K562 (cell line): ENCODE results near the gene SUPT5H. TPM values are rescaled to one million over a fixed set of nuclear protein-coding genes. Genes with fewer than 3 reads are reported as not detected.

Experiments
- BHLHE40 ChIP-seq: IDR thresholded peaks from 2 replicates; pipeline ENCODE4 v1.6.1; 2011; ENCODE audit warnings: low read length, improper control_type of control experiment
- CBFB ChIP-seq: sonication (generic); formaldehyde crosslinking; IDR thresholded peaks from 2 replicates; pipeline ENCODE4 v1.4.0; 2020; ENCODE audit warnings: mild to moderate bottlenecking, missing genetic modification reagents
- CBX3 ChIP-seq, 2 experiments: IDR thresholded peaks; 1 replicate in 1 of 2; 2 replicates in 1 of 2; pipeline ENCODE4 v1.6.1; 2012; ENCODE audit warnings: inconsistent platforms in 2 of 2, low read length in 2 of 2, borderline replicate concordance in 1 of 2, control low read depth in 1 of 2
- CXXC5 ChIP-seq: fragments of 250-450 bp; sonication (Bioruptor Pico); IDR thresholded peaks from 2 replicates; pipeline ENCODE4 v1.8.0; 2022; ENCODE audit warnings: inconsistent platforms, mild to moderate bottlenecking, moderate library complexity
- EGR1 ChIP-seq: fragments of 450-650 bp; conservative IDR thresholded peaks from 2 replicates; pipeline ENCODE4 v1.6.1; 2017; ENCODE audit warnings: mild to moderate bottlenecking
- HDAC2 ChIP-seq: fragments of 450-650 bp; IDR thresholded peaks from 2 replicates; pipeline ENCODE4 v1.6.1; 2016; ENCODE audit warnings: mild to moderate bottlenecking
- HNRNPUL1 ChIP-seq: fragments of 200-400 bp; formaldehyde crosslinking; IDR thresholded peaks from 2 replicates; pipeline ENCODE4 v1.6.1; 2017; ENCODE audit warnings: low read length
- NR2C1 ChIP-seq, 2 experiments: fragments of 450-650 bp; IDR thresholded peaks; 2 replicates each; pipeline ENCODE4 v1.6.1; 2017; ENCODE audit warnings: mild to moderate bottlenecking in 2 of 2, antibody characterized with exemption in 1 of 2, inconsistent platforms in 1 of 2, missing compliant biosample characterization in 1 of 2, missing genetic modification characterization in 1 of 2
- NR3C1 ChIP-seq: sonication (generic); formaldehyde crosslinking; IDR thresholded peaks from 2 replicates; pipeline ENCODE4 v1.8.1; 2022; ENCODE audit warnings: missing genetic modification reagents
- RFX1 ChIP-seq: fragments of 450-650 bp; IDR thresholded peaks from 2 replicates; pipeline ENCODE4 v1.6.1; 2016; ENCODE audit warnings: mild to moderate bottlenecking, moderate library complexity
- RHOXF2B ChIP-seq: fragments of 250-450 bp; sonication (Bioruptor Pico); conservative IDR thresholded peaks from 2 replicates; pipeline ENCODE4 v1.5.1; 2021
- SREBF2 ChIP-seq: sonication (generic); formaldehyde crosslinking; IDR thresholded peaks from 2 replicates; pipeline ENCODE4 v1.4.0; 2020; ENCODE audit warnings: mild to moderate bottlenecking, missing genetic modification reagents
- SUPT5H ChIP-seq: fragments of 450-650 bp; IDR thresholded peaks from 2 replicates; pipeline ENCODE4 v1.6.1; 2016
- TOE1 ChIP-seq, 2 experiments: fragments of 450-650 bp in 1 of 2; sonication (generic) in 1 of 2; formaldehyde crosslinking in 1 of 2; IDR thresholded peaks; 2 replicates each; pipeline versions ENCODE4 v1.7.1 to v1.8.0; 2016 to 2022; ENCODE audit warnings: borderline replicate concordance in 2 of 2, mild to moderate bottlenecking in 2 of 2, antibody characterized with exemption in 1 of 2, inconsistent platforms in 1 of 2, low read depth in 1 of 2, missing genetic modification reagents in 1 of 2, moderate library complexity in 1 of 2
- U2AF1 ChIP-seq: fragments of 200-400 bp; formaldehyde crosslinking; optimal IDR thresholded peaks from 2 replicates; pipeline ENCODE3; 2017; ENCODE audit warnings: mild to moderate bottlenecking, low read depth, low read length, moderate library complexity
- ZC3H8 ChIP-seq: fragments of 450-650 bp; IDR thresholded peaks from 2 replicates; pipeline ENCODE4 v1.6.1; 2017
- ZNF174 ChIP-seq: fragments of 250-450 bp; sonication (Bioruptor Pico); IDR thresholded peaks from 2 replicates; pipeline ENCODE4 v1.4.0; 2020; ENCODE audit warnings: mild to moderate bottlenecking
- ZNF354B ChIP-seq: fragments of 250-450 bp; sonication (Bioruptor Pico); IDR thresholded peaks from 2 replicates; pipeline ENCODE4 v1.4.0; 2020
- ZNF668 ChIP-seq: fragments of 250-450 bp; sonication (Bioruptor Pico); IDR thresholded peaks from 2 replicates; pipeline ENCODE4 v1.8.0; 2022; ENCODE audit warnings: mild to moderate bottlenecking, inconsistent platforms
- polyA plus RNA-seq, 8 experiments: library from polyadenylated mRNA; depleted of rRNA in 4 of 8; stranded (reverse) in 5 of 8; unstranded in 3 of 8; fragments of >200 nt; fragmentation: Nextera tagmentation in 2 of 8; fragmentation: Illumina TruSeq in 1 of 8; extraction: Ambion mirVana in 2 of 8; extraction: Trizol in 1 of 8; gene quantifications; 2 replicates each; pipeline versions ENCODE4 v1.2.1 to v1.2.3, GENCODE V29; 2011 to 2014; ENCODE audit warnings: inconsistent platforms in 1 of 8, missing spikeins in 1 of 8
- total RNA-seq, 7 experiments: library from RNA; depleted of rRNA in 6 of 7; stranded (reverse); fragments of >200 nt in 6 of 7; fragmentation: Illumina TruSeq in 2 of 7; extraction: Trizol in 2 of 7; gene quantifications; 2 replicates each; pipeline versions ENCODE4 v1.2.1 to v1.2.3, GENCODE V29; 2011 to 2021; ENCODE audit warnings: low replicate concordance in 1 of 7
- TF ChIP-seq, protein P1 (sequence below): fragments of 250-450 bp; sonication (Bioruptor Pico); IDR thresholded peaks from 2 replicates; pipeline ENCODE4 v1.5.0; 2020; ENCODE audit warnings: mild to moderate bottlenecking
- TF ChIP-seq, protein P2 (sequence below): fragments of 450-650 bp; conservative IDR thresholded peaks from 2 replicates; pipeline ENCODE4 v1.6.1; 2016; ENCODE audit warnings: missing genetic modification characterization, low read depth, mild to moderate bottlenecking, control low read depth, missing compliant biosample characterization

Gene SUPT5H
- total and polyA plus RNA-seq, 9 of the 15 experiments (the other 6 are each of a cell fraction or from before 2014, with no cell fraction given): 13.3 to 85.9 (median 35.9) TPM

DNA sequence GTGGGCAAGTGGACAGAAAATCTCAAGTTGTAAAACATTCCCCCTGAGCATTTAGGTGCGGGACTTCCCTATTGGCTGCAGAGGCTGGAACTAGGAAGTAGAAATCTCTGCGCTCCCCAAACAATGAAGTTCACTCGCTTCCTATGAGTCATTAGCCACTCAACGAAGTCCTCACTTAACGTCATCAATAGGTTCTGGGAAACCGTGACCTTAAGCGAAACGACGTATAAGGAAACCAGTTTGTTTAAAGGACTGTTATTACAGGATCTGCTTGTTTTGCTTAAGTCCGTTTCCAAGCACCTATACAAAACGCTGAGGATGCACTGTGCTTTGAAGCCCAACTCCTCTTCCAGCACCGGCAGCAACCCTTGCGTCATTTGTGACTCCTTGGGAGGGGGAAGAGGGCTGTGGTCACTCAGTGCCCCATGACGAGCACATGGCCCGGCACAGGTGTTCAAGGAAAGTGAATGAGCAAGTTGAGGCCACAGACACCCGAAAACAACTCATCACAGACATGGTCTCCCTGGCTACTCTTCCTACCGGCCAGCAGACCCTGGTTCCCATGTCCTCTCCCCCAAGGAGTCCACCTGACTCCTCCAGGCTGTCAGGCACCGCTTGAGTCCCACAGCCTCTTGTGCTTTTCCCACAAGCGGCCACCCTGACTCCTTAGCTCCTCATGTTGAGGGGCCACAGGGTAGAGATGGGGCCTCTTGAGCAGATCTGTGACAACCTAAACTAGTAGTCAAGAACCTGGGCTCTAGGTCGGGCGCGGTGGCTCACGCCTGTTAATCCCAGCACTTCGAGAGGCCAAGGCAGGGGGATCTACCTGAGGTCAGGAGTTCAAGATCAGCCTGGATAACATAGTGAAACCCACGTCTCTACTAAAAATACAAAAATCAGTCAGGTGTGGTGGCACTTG lies 14.4 kb upstream of the SUPT5H start (continued):
- TF ChIP-seq SUPT5H (peak; percentile 42; the same call in 1 of the 2 replicates), TOE1 (IDR thresholded peaks at IDR 0.05; ENCODE audit: borderline replicate concordance) (peak; percentile 47; the same call in 1 of the 2 replicates), TOE1 (CRISPR knock-in tag; IDR thresholded peaks at IDR 0.05; ENCODE audit: borderline replicate concordance, low read depth) (no peak), U2AF1 (no peak), SREBF2 (CRISPR knock-in tag) (no peak), NR2C1 (IDR thresholded peaks at IDR 0.05) (0 out of 2 replicates have a peak, but pooled peaks have one; percentile 42), NR2C1 (tag; IDR thresholded peaks at IDR 0.05) (peak; percentile 65), HDAC2 (peak; percentile 85; the same call in 1 of the 2 replicates), RFX1 (no peak; the same call in 1 of the 2 replicates), ZNF668 (CRISPR knock-in tag) (no peak), RHOXF2B (CRISPR knock-in tag) (no peak), BHLHE40 (peak; percentile 45; the same call in 1 of the 2 replicates), ZNF354B (CRISPR knock-in tag) (no peak), HNRNPUL1 (no peak), CBX3 (IDR thresholded peaks at IDR 0.05; ENCODE audit: borderline replicate concordance in 1 of 2, low read length in 2 of 2) (peak in 1 of 2 experiments; percentile 83; a peak in 1 of 3 replicates), NR3C1 (no peak), CXXC5 (CRISPR knock-in tag) (peak; percentile 59; the same call in 1 of the 2 replicates), CBFB (0 out of 2 replicates have a peak, but pooled peaks have one; percentile 80), ZNF174 (CRISPR knock-in tag) (no peak), ZC3H8 (no peak), EGR1 (no peak)
- TF ChIP-seq, protein P1, sequence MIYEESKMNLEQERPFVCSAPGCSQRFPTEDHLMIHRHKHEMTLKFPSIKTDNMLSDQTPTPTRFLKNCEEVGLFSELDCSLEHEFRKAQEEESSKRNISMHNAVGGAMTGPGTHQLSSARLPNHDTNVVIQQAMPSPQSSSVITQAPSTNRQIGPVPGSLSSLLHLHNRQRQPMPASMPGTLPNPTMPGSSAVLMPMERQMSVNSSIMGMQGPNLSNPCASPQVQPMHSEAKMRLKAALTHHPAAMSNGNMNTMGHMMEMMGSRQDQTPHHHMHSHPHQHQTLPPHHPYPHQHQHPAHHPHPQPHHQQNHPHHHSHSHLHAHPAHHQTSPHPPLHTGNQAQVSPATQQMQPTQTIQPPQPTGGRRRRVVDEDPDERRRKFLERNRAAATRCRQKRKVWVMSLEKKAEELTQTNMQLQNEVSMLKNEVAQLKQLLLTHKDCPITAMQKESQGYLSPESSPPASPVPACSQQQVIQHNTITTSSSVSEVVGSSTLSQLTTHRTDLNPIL (CRISPR knock-in tag): no peak
- TF ChIP-seq, protein P2, sequence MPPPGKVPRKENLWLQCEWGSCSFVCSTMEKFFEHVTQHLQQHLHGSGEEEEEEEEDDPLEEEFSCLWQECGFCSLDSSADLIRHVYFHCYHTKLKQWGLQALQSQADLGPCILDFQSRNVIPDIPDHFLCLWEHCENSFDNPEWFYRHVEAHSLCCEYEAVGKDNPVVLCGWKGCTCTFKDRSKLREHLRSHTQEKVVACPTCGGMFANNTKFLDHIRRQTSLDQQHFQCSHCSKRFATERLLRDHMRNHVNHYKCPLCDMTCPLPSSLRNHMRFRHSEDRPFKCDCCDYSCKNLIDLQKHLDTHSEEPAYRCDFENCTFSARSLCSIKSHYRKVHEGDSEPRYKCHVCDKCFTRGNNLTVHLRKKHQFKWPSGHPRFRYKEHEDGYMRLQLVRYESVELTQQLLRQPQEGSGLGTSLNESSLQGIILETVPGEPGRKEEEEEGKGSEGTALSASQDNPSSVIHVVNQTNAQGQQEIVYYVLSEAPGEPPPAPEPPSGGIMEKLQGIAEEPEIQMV (tag): 0 out of 2 replicates have a peak, but pooled peaks have one; percentile 10
